K562 (cell line): ENCODE data around the gene RPTOR. TPM values are rescaled to one million over a fixed set of nuclear protein-coding genes. Genes with fewer than 3 reads are reported as not detected.

Experiments
- ATAC-seq: fragments of 200-7000 bp; cut with Tn5 transposase; 3 replicates; pipeline ENCODE4 v1.9.1; 2020; ENCODE audit warnings: moderate library complexity
- BruUV-seq: library from RNA; stranded (reverse); fragments of 400-500 nt; replicated peaks from 2 replicates; lab custom pipeline; 2021; lab: Mats Ljungman, UMichigan
- CTCF ChIA-PET: fragments of 300-600 bp; formaldehyde crosslinking; extraction: SDS; loops from one replicate; lab custom pipeline; 2021; ENCODE audit warnings: low intra/inter-chr PET ratio; lab: Yijun Ruan, JAX
- POLR2A ChIA-PET: fragments of 300-600, 350-650 bp; sonication (Branson Sonifier 250); formaldehyde crosslinking; extraction: SDS; loops from one replicate; lab custom pipeline; 2021; ENCODE audit warnings: antibody characterized with exemption, inconsistent platforms; lab: Yijun Ruan, JAX
- DNase-seq, 4 experiments: peaks; one replicate each; pipeline versions ENCODE4 v3.0.0 to v3.0.0-alpha.2; 2011 to 2018; ENCODE audit warnings: low spot score in 3 of 4, mixed read lengths in 3 of 4; ENCODE audit errors: extremely low read depth in 1 of 4
- FAIRE-seq: peaks from 2 replicates; lab custom pipeline; 2011; peaks lifted over from hg19 to GRCh38; lab: Jason Lieb, UNC
- H2AFZ ChIP-seq: 2 replicates; pipeline ENCODE4 v1.6.0; 2011; ENCODE audit warnings: low read depth, low read length, control low read depth, inconsistent platforms
- H3K27ac ChIP-seq: fragments of 200-600 bp; 3 replicates; pipeline ENCODE4 v1.8.0; 2011; ENCODE audit warnings: low read depth, mild to moderate bottlenecking, control low read depth, inconsistent platforms, low read length, moderate library complexity, mixed read lengths; ENCODE audit errors: extremely low read depth
- H3K27me3 ChIP-seq, 2 experiments: fragments of 300-600 bp in 1 of 2; 2 replicates in 1 of 2; 3 replicates in 1 of 2; pipeline versions ENCODE4 v1.6.0 to v1.8.0; 2011; ENCODE audit warnings: inconsistent platforms in 2 of 2, low read length in 2 of 2, mild to moderate bottlenecking in 1 of 2, mixed read lengths in 1 of 2, moderate library complexity in 1 of 2; ENCODE audit not compliant: control insufficient read depth in 2 of 2, insufficient read depth in 2 of 2
- H3K36me3 ChIP-seq: fragments of 300-600 bp; 3 replicates; pipeline ENCODE4 v1.8.0; 2011; ENCODE audit warnings: mild to moderate bottlenecking, low read length, inconsistent platforms; ENCODE audit not compliant: control insufficient read depth, insufficient read depth
- H3K4me1 ChIP-seq, 2 experiments: fragments of 200-600 bp in 1 of 2; replicated peaks in 1 of 2; 2 replicates in 1 of 2; 3 replicates in 1 of 2; pipeline versions ENCODE4 v1.5.1 to v1.8.0; 2011; ENCODE audit warnings: inconsistent platforms in 2 of 2, low read length in 2 of 2, mild to moderate bottlenecking in 1 of 2, mixed read lengths in 1 of 2, moderate library complexity in 1 of 2; ENCODE audit not compliant: control insufficient read depth in 2 of 2, insufficient read depth in 2 of 2
- H3K4me2 ChIP-seq: 2 replicates; pipeline ENCODE4 v1.6.1; 2011; ENCODE audit warnings: low read length, control low read depth, inconsistent platforms, mixed read lengths; ENCODE audit not compliant: insufficient read depth
- H3K4me3 ChIP-seq: fragments of 200-600 bp; sonication (generic), shearing (Covaris generic); 2 replicates; pipeline ENCODE4 v1.5.1; 2016; ENCODE audit warnings: control low read depth, inconsistent platforms
- H3K79me2 ChIP-seq: fragments of 200-600 bp; 3 replicates; pipeline ENCODE4 v1.8.0; 2011; ENCODE audit warnings: low read length, inconsistent platforms; ENCODE audit not compliant: control insufficient read depth, insufficient read depth
- H3K9ac ChIP-seq, 2 experiments: 2 replicates each; pipeline versions ENCODE4 v1.6.0 to v1.6.1; 2011; ENCODE audit warnings: low read depth in 2 of 2, low read length in 2 of 2, control low read depth in 1 of 2, inconsistent platforms in 1 of 2, mild to moderate bottlenecking in 1 of 2, mixed read lengths in 1 of 2; ENCODE audit not compliant: insufficient read depth in 1 of 2
- H3K9me1 ChIP-seq: one replicate; pipeline ENCODE4 v1.6.0; 2011; ENCODE audit warnings: inconsistent platforms, mild to moderate bottlenecking, low read length, moderate library complexity; ENCODE audit not compliant: control insufficient read depth, insufficient read depth
- H3K9me3 ChIP-seq: replicated peaks from 2 replicates; pipeline ENCODE4 v1.5.1; 2011; ENCODE audit warnings: low read depth, low read length, inconsistent platforms; ENCODE audit not compliant: control insufficient read depth, insufficient read depth
- H4K20me1 ChIP-seq: replicated peaks from 2 replicates; pipeline ENCODE4 v1.6.1; 2011; ENCODE audit warnings: low read length, inconsistent platforms, mixed read lengths; ENCODE audit not compliant: control insufficient read depth, insufficient read depth
- COPS2 ChIP-seq: fragments of 450-650 bp; conservative IDR thresholded peaks from 2 replicates; pipeline ENCODE4 v1.6.1; 2016; ENCODE audit warnings: mild to moderate bottlenecking, moderate library complexity
- CTBP1 ChIP-seq: fragments of 450-650 bp; IDR thresholded peaks from 2 replicates; pipeline ENCODE4 v1.6.1; 2016; ENCODE audit warnings: borderline replicate concordance
- DPF2 ChIP-seq: fragments of 450-650 bp; IDR thresholded peaks from 2 replicates; pipeline ENCODE4 v1.6.1; 2016
- ETV5 ChIP-seq: sonication (generic); formaldehyde crosslinking; IDR thresholded peaks from 2 replicates; pipeline ENCODE4 v1.4.0; 2020; ENCODE audit warnings: low read depth, mild to moderate bottlenecking, missing genetic modification reagents
- GABPB1 ChIP-seq: sonication (generic); formaldehyde crosslinking; IDR thresholded peaks from 2 replicates; pipeline ENCODE4 v1.8.0; 2022; ENCODE audit warnings: mild to moderate bottlenecking, missing genetic modification reagents
- HEY1 ChIP-seq: fragments of 250-450 bp; sonication (Bioruptor Pico); IDR thresholded peaks from 2 replicates; pipeline ENCODE4 v1.5.0; 2020; ENCODE audit warnings: mild to moderate bottlenecking, moderate library complexity, borderline replicate concordance
- KAT2B ChIP-seq: IDR thresholded peaks from one replicate; pipeline ENCODE4 v1.6.1; 2012; ENCODE audit warnings: low read depth, mild to moderate bottlenecking, control low read depth, inconsistent platforms, low read length, moderate library complexity
- MCM2 ChIP-seq: fragments of 450-650 bp; IDR thresholded peaks from 2 replicates; pipeline ENCODE4 v1.6.1; 2017; ENCODE audit warnings: low read depth, mild to moderate bottlenecking
- MTA1 ChIP-seq: fragments of 450-650 bp; IDR thresholded peaks from 2 replicates; pipeline ENCODE4 v1.6.1; 2017; ENCODE audit warnings: borderline replicate concordance
- SAFB ChIP-seq: fragments of 200-400 bp; formaldehyde crosslinking; IDR thresholded peaks from 2 replicates; pipeline ENCODE4 v1.6.1; 2017; ENCODE audit warnings: low read depth, low read length, borderline replicate concordance
- TAF9B ChIP-seq: fragments of 450-650 bp; IDR thresholded peaks from 2 replicates; pipeline ENCODE4 v1.6.1; 2018; ENCODE audit warnings: mild to moderate bottlenecking; ENCODE audit not compliant: partially characterized antibody
- ZNF134 ChIP-seq: fragments of 250-450 bp; sonication (Bioruptor Pico); conservative IDR thresholded peaks from 2 replicates; pipeline ENCODE4 v1.4.0; 2020
- ZNF174 ChIP-seq: fragments of 250-450 bp; sonication (Bioruptor Pico); IDR thresholded peaks from 2 replicates; pipeline ENCODE4 v1.4.0; 2020; ENCODE audit warnings: mild to moderate bottlenecking
- ZNF445 ChIP-seq: fragments of 250-450 bp; sonication (Bioruptor Pico); IDR thresholded peaks from 2 replicates; pipeline ENCODE4 v1.4.0; 2020; ENCODE audit warnings: low read depth, mild to moderate bottlenecking, moderate library complexity
- WGBS: fragments of 100-300 bp; shearing (Covaris generic); methylation state at CpG from one replicate; pipeline ENCODE4 v1.1.6; 2016; ENCODE audit warnings: low coverage, mixed read lengths; ENCODE audit not compliant: insufficient coverage; ENCODE audit errors: missing lambda C conversion rate; 5-methylcytosine and 5-hydroxymethylcytosine counted together
- in situ Hi-C: fragments of 300-500 bp; cut with MboI; formaldehyde crosslinking; loops from 4 replicates; pipeline ENCODE4 v1.15.0; 2018; ENCODE audit warnings: inconsistent platforms, mixed read lengths
- intact Hi-C: fragments of 100-400 bp; cut with micrococcal nuclease; formaldehyde crosslinking; loops from 2 replicates; pipeline ENCODE4 v1.14.2; 2022
- polyA plus RNA-seq, 8 experiments: library from polyadenylated mRNA; depleted of rRNA in 4 of 8; stranded (reverse) in 5 of 8; unstranded in 3 of 8; fragments of >200 nt; fragmentation: Nextera tagmentation in 2 of 8; fragmentation: Illumina TruSeq in 1 of 8; extraction: Ambion mirVana in 2 of 8; extraction: Trizol in 1 of 8; gene quantifications; 2 replicates each; pipeline versions ENCODE4 v1.2.1 to v1.2.3, GENCODE V29; 2011 to 2014; ENCODE audit warnings: inconsistent platforms in 1 of 8, missing spikeins in 1 of 8
- total RNA-seq, 7 experiments: library from RNA; depleted of rRNA in 6 of 7; stranded (reverse); fragments of >200 nt in 6 of 7; fragmentation: Illumina TruSeq in 2 of 7; extraction: Trizol in 2 of 7; gene quantifications; 2 replicates each; pipeline versions ENCODE4 v1.2.1 to v1.2.3, GENCODE V29; 2011 to 2021; ENCODE audit warnings: low replicate concordance in 1 of 7
- TF ChIP-seq, protein P1 (sequence below): fragments of 250-450 bp; sonication (Bioruptor Pico); IDR thresholded peaks from 2 replicates; pipeline ENCODE4 v1.5.0; 2021
- TF ChIP-seq, protein P2 (sequence below): fragments of 450-650 bp; IDR thresholded peaks from one replicate; pipeline ENCODE4 v1.6.1; 2018; ENCODE audit warnings: mild to moderate bottlenecking, moderate library complexity; ENCODE audit not compliant: partially characterized antibody
- TF ChIP-seq, protein P3 (sequence below): fragments of 450-650 bp; formaldehyde crosslinking; IDR thresholded peaks from 2 replicates; pipeline ENCODE4 v1.4.0; 2020; ENCODE audit warnings: mild to moderate bottlenecking

RPTOR gene
- total and polyA plus RNA-seq, 9 of the 15 experiments (the other 6 are each of a cell fraction or from before 2014, with no cell fraction given), result 0.24 to 54.1 (median 10.2) TPM

DNA sequence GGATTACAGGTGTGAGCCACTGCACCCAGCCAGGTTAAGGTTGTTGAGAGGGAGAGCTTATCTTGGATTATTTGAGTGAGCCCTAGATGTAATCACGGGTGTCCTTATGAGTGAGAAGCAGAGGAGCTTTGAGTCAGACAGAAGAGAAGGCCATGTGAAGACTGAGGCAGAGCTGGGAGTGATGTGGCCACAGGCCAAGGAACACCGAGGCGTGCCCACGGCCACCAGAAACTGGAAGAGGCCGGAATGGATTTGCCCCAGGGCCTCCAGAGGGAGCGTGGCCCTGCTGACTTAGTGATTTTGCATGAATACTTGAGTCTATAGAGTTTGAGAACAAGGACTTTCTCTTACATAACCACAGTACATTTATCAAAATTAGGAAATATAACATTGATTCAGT is 137.7 kb downstream of the RPTOR start (continued):
- TF ChIP-seq MTA1, result no peak
- TF ChIP-seq MCM2, result no peak
- TF ChIP-seq, protein P1, sequence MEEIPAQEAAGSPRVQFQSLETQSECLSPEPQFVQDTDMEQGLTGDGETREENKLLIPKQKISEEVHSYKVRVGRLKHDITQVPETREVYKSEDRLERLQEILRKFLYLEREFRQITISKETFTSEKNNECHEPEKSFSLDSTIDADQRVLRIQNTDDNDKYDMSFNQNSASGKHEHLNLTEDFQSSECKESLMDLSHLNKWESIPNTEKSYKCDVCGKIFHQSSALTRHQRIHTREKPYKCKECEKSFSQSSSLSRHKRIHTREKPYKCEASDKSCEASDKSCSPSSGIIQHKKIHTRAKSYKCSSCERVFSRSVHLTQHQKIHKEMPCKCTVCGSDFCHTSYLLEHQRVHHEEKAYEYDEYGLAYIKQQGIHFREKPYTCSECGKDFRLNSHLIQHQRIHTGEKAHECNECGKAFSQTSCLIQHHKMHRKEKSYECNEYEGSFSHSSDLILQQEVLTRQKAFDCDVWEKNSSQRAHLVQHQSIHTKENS (CRISPR knock-in tag), result no peak
- no peak for TF ChIP-seq ZNF134 (CRISPR knock-in tag)
- TF ChIP-seq ZNF174 (CRISPR knock-in tag), result no peak
- TF ChIP-seq KAT2B, result no peak

DNA sequence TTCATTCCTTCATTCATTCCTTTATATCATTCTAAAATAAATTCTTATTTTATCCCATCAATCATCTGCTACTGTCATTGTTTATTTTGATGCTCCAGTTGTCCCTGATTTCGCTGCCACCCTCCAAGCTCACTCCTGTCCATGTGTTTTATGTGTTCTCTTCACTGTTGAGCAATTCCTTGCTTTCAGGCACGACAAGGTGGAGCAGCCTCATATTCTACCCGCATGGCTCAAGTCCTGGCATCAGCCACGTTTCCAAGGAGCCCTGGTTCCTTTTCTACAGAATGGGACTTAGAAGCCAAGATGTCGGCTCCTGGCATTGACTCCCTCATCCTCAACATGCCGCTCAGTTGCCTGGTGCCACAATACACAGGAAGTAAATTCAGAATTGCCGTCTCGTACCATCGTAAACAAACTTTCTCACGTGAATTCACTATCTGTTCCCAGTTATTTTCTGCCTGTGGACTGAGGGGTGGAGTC is 139.0 kb downstream of the RPTOR start:
- Histone ChIP-seq H3K79me2 (peaks cover 17% of the 10 kb centered on the region; the same call in 2 of the 3 replicates), H3K27me3 (no peaks in the 10 kb centered on the region), H4K20me1 (peaks cover 32% of the 10 kb centered on the region), H3K27ac (no peak overlapping the region), H2AFZ (no peak overlapping the region), H3K9me1 (no peaks in the 10 kb centered on the region), H3K9ac (no peak overlapping the region), H3K4me2 (no peak overlapping the region), H3K9me3 (no peaks in the 10 kb centered on the region), H3K4me1 (peaks cover 2 to 17% of the 10 kb centered on the region in 2 experiments; a peak in 4 of 5 replicates), H3K4me3 (no peak overlapping the region), H3K36me3 (peaks cover 9% of the 10 kb centered on the region; the same call in 2 of the 3 replicates)
- 79% methylated on average over 10 of the region's 10 CpGs for WGBS
- TF ChIP-seq, protein P2, sequence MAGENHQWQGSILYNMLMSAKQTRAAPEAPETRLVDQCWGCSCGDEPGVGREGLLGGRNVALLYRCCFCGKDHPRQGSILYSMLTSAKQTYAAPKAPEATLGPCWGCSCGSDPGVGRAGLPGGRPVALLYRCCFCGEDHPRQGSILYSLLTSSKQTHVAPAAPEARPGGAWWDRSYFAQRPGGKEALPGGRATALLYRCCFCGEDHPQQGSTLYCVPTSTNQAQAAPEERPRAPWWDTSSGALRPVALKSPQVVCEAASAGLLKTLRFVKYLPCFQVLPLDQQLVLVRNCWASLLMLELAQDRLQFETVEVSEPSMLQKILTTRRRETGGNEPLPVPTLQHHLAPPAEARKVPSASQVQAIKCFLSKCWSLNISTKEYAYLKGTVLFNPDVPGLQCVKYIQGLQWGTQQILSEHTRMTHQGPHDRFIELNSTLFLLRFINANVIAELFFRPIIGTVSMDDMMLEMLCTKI, result no peak
- TF ChIP-seq COPS2 (no peak), GABPB1 (CRISPR knock-in tag) (no peak), CTBP1 (no peak), HEY1 (CRISPR knock-in tag) (no peak), SAFB (no peak), ETV5 (no peak), ZNF445 (CRISPR knock-in tag) (no peak), TAF9B (no peak), DPF2 (no peak)
- TF ChIP-seq, protein P3, sequence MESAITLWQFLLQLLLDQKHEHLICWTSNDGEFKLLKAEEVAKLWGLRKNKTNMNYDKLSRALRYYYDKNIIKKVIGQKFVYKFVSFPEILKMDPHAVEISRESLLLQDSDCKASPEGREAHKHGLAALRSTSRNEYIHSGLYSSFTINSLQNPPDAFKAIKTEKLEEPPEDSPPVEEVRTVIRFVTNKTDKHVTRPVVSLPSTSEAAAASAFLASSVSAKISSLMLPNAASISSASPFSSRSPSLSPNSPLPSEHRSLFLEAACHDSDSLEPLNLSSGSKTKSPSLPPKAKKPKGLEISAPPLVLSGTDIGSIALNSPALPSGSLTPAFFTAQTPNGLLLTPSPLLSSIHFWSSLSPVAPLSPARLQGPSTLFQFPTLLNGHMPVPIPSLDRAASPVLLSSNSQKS (CRISPR knock-in tag), result no peak
- intact Hi-C loops (no loop called here), in situ Hi-C loops (no loop called here)
- DNase-seq (no peak), FAIRE-seq (no peak), ATAC-seq (no peak)
- ChIA-PET POLR2A (interaction anchor here (0.9 to 1.2 kb wide), 2 partner anchors 8 to 30 kb away, joined by 3 to 4 read pairs; no protein-coding TSS in a partner anchor), CTCF (no interaction called here)
- BruUV-seq, result no TSS peak
